Measurements from ENCODE around the gene MAP3K1. TPM values are rescaled to one million over a fixed set of nuclear protein-coding genes. Genes with fewer than 3 reads are reported as not detected.

MAP3K1 gene
- total RNA-seq, 1 experiment from 2014 or later, result 8.5 TPM

- Histone ChIP-seq H3K36me3 (ENCODE audit: control insufficient read depth in 1 of 2, insufficient read depth in 2 of 2, low read length in 2 of 2) (peaks cover 6 to 18% of the 10 kb centered on the region in 2 experiments; a peak in 3 of 4 replicates), H3K4me2 (ENCODE audit: low read length) (no peak overlapping the region), H4K20me1 (ENCODE audit: insufficient read depth) (no peaks in the 10 kb centered on the region), H3K4me1 (ENCODE audit: control insufficient read depth in 1 of 2, insufficient read depth in 2 of 2, low read length in 2 of 2) (no peaks in the 10 kb centered on the region), H3K9ac (ENCODE audit: low read length) (no peak overlapping the region), H3K27ac (ENCODE audit: low read depth, low read length) (no peak overlapping the region), H3K79me2 (ENCODE audit: insufficient read depth, low read length) (no peaks in the 10 kb centered on the region; the same call in 1 of the 2 replicates), H3K4me3 (replicated peaks in 1 of 2; ENCODE audit: low read depth in 1 of 2, low read length in 2 of 2) (no peak overlapping the region), H3K9me3 (ENCODE audit: control insufficient read depth in 1 of 2, insufficient read depth in 1 of 2, low read depth in 1 of 2, low read length in 2 of 2) (no peaks in the 10 kb centered on the region), H2AFZ (ENCODE audit: low read depth, low read length, poor library complexity, severe bottlenecking) (no peak overlapping the region), H3K9me2 (ENCODE audit: insufficient read depth) (no peaks in the 10 kb centered on the region), H3K27me3 (ENCODE audit: insufficient read depth, low read length) (no peaks in the 10 kb centered on the region)
- no peak for ATAC-seq
- ChIA-PET RAD21 (ENCODE audit: low non-redundant PET in 1 of 2, low total read pairs in 2 of 2, uncharacterized antibody in 2 of 2, unreplicated experiment in 2 of 2) (no interaction called here), POLR2A (no interaction called here), CTCF (interaction anchor here (0.8 kb wide), 1 partner anchor 18 kb away, joined by 3 read pairs; no protein-coding TSS in a partner anchor)
- no peak for DNase-seq (ENCODE audit: low read depth, low spot score)
- TF ChIP-seq ZBTB33 (IDR thresholded peaks at IDR 0.05; ENCODE audit: extremely low read depth, insufficient replicate concordance, low read length) (no peak), EZH2 (IDR thresholded peaks at IDR 0.05) (no peak), ZNF274 (IDR thresholded peaks at IDR 0.05; ENCODE audit: low read depth, low read length) (no peak), FOSL1 (IDR thresholded peaks at IDR 0.05; ENCODE audit: low read depth) (no peak), SP1 (IDR thresholded peaks at IDR 0.05; ENCODE audit: low read depth) (no peak), POLR2A (IDR thresholded peaks at IDR 0.05; ENCODE audit: borderline replicate concordance, extremely low read depth, insufficient read depth, insufficient read length) (no peak), ZFX (IDR thresholded peaks at IDR 0.05) (no peak), POLR2AphosphoS5 (IDR thresholded peaks at IDR 0.05; ENCODE audit: low read depth, low read length) (no peak)
- no TSS peak for BruUV-seq (replicated peaks)
- intact Hi-C loops (cut with micrococcal nuclease), result no loop called here
Measured at GRCh38 chr5:56918054-56918453, 102.7 kb downstream of the MAP3K1 start.
